ENCODE results near the gene MFSD6.

The MFSD6 gene

DNA sequence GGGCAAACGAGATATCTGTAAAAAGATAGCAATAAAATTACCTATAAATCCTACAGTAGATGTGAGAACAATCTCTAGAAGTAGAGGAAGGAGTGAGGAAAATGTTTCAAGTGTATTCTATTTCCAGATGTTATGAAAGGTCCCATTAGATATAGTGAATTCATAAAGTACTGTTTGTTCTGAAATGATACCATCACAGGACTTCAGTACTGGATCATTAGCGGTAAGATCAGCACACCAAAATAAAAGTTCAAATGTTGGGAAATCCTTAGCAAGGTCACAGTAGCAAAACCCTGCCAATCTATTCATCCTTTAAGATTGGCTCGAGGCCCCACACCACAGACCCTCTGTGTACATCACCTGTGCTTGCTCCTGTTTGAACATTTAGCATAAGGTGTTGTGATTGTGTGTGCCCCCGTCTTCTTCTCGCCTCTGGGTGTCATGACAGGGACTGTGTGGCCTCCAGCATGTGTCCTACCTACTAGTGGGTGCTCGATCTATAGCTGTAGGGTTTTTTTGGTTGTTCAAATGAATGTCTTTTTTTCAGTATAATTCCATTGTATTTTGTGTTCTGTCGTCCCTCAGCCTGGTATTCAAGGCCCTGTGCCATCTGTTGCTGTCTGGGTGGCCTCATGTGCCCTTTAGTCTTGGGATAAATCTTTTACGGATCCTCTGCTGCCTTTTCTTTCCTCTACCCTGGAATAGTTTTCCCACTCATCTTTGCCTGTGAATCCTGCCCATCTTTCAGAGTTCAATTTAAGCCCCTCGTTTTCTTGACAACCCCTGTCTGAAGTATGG, 9.1 kb downstream of the MFSD6 start:
- TF ChIP-seq FOXM1 (IDR thresholded peaks at IDR 0.05; ENCODE audit: borderline replicate concordance, low read depth) (no peak), ZBTB7A (IDR thresholded peaks at IDR 0.05; ENCODE audit: low read depth) (no peak), TEAD4 (IDR thresholded peaks at IDR 0.05) (no peak), EGR1 (IDR thresholded peaks at IDR 0.05) (no peak), MAX (IDR thresholded peaks at IDR 0.05) (no peak), CEBPB (IDR thresholded peaks at IDR 0.05) (no peak)
- TF ChIP-seq, protein P1, sequence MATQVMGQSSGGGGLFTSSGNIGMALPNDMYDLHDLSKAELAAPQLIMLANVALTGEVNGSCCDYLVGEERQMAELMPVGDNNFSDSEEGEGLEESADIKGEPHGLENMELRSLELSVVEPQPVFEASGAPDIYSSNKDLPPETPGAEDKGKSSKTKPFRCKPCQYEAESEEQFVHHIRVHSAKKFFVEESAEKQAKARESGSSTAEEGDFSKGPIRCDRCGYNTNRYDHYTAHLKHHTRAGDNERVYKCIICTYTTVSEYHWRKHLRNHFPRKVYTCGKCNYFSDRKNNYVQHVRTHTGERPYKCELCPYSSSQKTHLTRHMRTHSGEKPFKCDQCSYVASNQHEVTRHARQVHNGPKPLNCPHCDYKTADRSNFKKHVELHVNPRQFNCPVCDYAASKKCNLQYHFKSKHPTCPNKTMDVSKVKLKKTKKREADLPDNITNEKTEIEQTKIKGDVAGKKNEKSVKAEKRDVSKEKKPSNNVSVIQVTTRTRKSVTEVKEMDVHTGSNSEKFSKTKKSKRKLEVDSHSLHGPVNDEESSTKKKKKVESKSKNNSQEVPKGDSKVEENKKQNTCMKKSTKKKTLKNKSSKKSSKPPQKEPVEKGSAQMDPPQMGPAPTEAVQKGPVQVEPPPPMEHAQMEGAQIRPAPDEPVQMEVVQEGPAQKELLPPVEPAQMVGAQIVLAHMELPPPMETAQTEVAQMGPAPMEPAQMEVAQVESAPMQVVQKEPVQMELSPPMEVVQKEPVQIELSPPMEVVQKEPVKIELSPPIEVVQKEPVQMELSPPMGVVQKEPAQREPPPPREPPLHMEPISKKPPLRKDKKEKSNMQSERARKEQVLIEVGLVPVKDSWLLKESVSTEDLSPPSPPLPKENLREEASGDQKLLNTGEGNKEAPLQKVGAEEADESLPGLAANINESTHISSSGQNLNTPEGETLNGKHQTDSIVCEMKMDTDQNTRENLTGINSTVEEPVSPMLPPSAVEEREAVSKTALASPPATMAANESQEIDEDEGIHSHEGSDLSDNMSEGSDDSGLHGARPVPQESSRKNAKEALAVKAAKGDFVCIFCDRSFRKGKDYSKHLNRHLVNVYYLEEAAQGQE (IDR thresholded peaks at IDR 0.05; ENCODE audit: low read depth) = no peak

DNA sequence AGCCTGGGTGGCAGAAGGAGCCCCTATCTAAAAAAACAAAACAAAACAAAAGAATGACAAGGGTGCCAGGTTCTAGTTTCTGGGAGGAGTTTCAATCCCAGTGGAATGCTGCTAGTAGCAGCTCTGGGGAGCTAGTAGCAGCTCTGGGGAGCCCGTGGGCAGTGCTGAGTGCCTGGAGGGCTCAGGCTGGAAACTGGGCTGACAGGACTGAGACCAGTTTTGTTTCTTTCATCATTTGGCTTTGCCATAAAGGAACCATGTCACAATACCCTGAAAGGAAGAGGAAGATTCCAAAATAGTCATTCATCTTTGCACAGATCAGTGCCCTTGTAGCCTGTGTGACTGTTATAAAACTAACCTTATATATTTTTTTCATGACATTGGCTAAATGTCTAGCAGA, 10.6 kb downstream of the MFSD6 start:
- TF ChIP-seq RAD21 (IDR thresholded peaks at IDR 0.05; ENCODE audit: low read depth) (no peak), TEAD4 (IDR thresholded peaks at IDR 0.05) (no peak), CREB1 (IDR thresholded peaks at IDR 0.05; ENCODE audit: low read depth) (no peak), ZBTB7A (IDR thresholded peaks at IDR 0.05; ENCODE audit: low read depth) (no peak), EGR1 (IDR thresholded peaks at IDR 0.05) (no peak), TCF12 (IDR thresholded peaks at IDR 0.05; ENCODE audit: low read depth) (no peak), NFIC (IDR thresholded peaks at IDR 0.05) (no peak), FOXM1 (IDR thresholded peaks at IDR 0.05; ENCODE audit: borderline replicate concordance, low read depth) (no peak)

DNA sequence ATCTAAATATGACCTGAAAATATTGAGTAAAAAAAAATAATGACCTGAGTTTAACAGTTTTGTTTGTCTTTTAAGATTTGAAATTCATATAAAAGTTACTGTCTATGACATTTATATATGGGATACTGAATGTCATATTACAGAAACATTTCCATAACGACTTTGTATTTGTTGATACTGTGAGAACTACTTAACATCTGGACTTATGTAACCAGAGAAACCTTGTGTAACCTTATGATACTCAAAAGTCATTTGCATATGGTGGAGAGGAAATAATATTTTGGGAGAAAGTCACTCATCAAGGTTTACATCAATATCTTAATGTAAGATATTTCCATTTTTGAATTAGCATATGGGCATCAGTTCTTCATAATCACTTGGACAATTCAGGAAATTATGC, 12.6 kb downstream of the MFSD6 start:
- TF ChIP-seq, protein P2, sequence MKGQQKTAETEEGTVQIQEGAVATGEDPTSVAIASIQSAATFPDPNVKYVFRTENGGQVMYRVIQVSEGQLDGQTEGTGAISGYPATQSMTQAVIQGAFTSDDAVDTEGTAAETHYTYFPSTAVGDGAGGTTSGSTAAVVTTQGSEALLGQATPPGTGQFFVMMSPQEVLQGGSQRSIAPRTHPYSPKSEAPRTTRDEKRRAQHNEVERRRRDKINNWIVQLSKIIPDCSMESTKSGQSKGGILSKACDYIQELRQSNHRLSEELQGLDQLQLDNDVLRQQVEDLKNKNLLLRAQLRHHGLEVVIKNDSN (IDR thresholded peaks at IDR 0.05) = no peak
- no peak for TF ChIP-seq YY1 (IDR thresholded peaks at IDR 0.05; ENCODE audit: low read depth)
- no peak for TF ChIP-seq EGR1 (IDR thresholded peaks at IDR 0.05)
- no peak for TF ChIP-seq NFIC (IDR thresholded peaks at IDR 0.05)
- TF ChIP-seq TEAD4 (IDR thresholded peaks at IDR 0.05) = no peak
- no peak for TF ChIP-seq CEBPB (IDR thresholded peaks at IDR 0.05)
- TF ChIP-seq MAX (IDR thresholded peaks at IDR 0.05) = no peak
- TF ChIP-seq EP300 (IDR thresholded peaks at IDR 0.05; ENCODE audit: borderline replicate concordance) = no peak
- TF ChIP-seq, protein P1 (IDR thresholded peaks at IDR 0.05; ENCODE audit: low read depth) = no peak
- TF ChIP-seq ZBTB7A (IDR thresholded peaks at IDR 0.05; ENCODE audit: low read depth) = no peak
- no peak for TF ChIP-seq RAD21 (IDR thresholded peaks at IDR 0.05; ENCODE audit: low read depth)
- TF ChIP-seq TAF1 (IDR thresholded peaks at IDR 0.05; ENCODE audit: low read depth) = no peak
- TF ChIP-seq TCF12 (IDR thresholded peaks at IDR 0.05; ENCODE audit: low read depth) = no peak
- TF ChIP-seq CREB1 (IDR thresholded peaks at IDR 0.05; ENCODE audit: low read depth) = no peak
- TF ChIP-seq FOXM1 (IDR thresholded peaks at IDR 0.05; ENCODE audit: borderline replicate concordance, low read depth) = no peak

- TF ChIP-seq MAX (IDR thresholded peaks at IDR 0.05) (no peak), FOXM1 (IDR thresholded peaks at IDR 0.05; ENCODE audit: borderline replicate concordance, low read depth) (no peak), YY1 (IDR thresholded peaks at IDR 0.05; ENCODE audit: low read depth) (no peak), NFIC (IDR thresholded peaks at IDR 0.05) (no peak)
- TF ChIP-seq, protein P1 (IDR thresholded peaks at IDR 0.05; ENCODE audit: low read depth) = no peak
These were observed 17.2 kb downstream of the MFSD6 start for GRCh38 chr2:190425221-190425866.

Measured in Ishikawa (cell line).